Liver (tissue), 9 donors: ENCODE measurements around the gene FKBP1A. TPM values are rescaled to one million over a fixed set of nuclear protein-coding genes. Genes with fewer than 3 reads are reported as not detected.

Source experiments
- DNase-seq: peaks from one replicate; pipeline ENCODE4 v3.0.0-alpha.2; 2017; ENCODE audit warnings: low spot score
- H3K27ac ChIP-seq, 2 donors: one replicate each; pipeline ENCODE4 v1.7.0; 2013; ENCODE audit warnings: inconsistent platforms in 2 of 2, low read length in 2 of 2, control low read depth in 1 of 2, low read depth in 1 of 2, mild to moderate bottlenecking in 1 of 2
- H3K27me3 ChIP-seq, 4 donors: one replicate each; pipeline versions ENCODE4 v1.6.1 to v1.7.0; 2013; ENCODE audit warnings: low read length in 3 of 4, inconsistent platforms in 1 of 4, mild to moderate bottlenecking in 1 of 4, moderate library complexity in 1 of 4; ENCODE audit not compliant: control insufficient read depth in 4 of 4, insufficient read depth in 4 of 4
- H3K36me3 ChIP-seq, 4 donors: one replicate each; pipeline versions ENCODE4 v1.6.1 to v1.7.0; 2013; ENCODE audit warnings: low read length in 3 of 4, mild to moderate bottlenecking in 3 of 4, low read depth in 1 of 4, moderate library complexity in 1 of 4; ENCODE audit not compliant: control insufficient read depth in 4 of 4, insufficient read depth in 3 of 4
- H3K4me1 ChIP-seq, 4 donors: one replicate each; pipeline versions ENCODE4 v1.6.1 to v1.7.0; 2013; ENCODE audit warnings: low read length in 3 of 4, mild to moderate bottlenecking in 3 of 4, moderate library complexity in 1 of 4; ENCODE audit not compliant: control insufficient read depth in 4 of 4, insufficient read depth in 4 of 4
- H3K4me3 ChIP-seq, 3 donors: one replicate each; pipeline versions ENCODE4 v1.6.1 to v1.7.0; 2013; ENCODE audit warnings: low read length in 3 of 3, control low read depth in 1 of 3, low read depth in 1 of 3, mild to moderate bottlenecking in 1 of 3
- H3K9ac ChIP-seq, 2 donors: one replicate each; pipeline ENCODE4 v1.7.0; 2013; ENCODE audit warnings: low read length in 2 of 2, mild to moderate bottlenecking in 2 of 2, moderate library complexity in 2 of 2, control low read depth in 1 of 2, low read depth in 1 of 2
- H3K9me3 ChIP-seq, 4 donors: one replicate each; pipeline versions ENCODE4 v1.6.1 to v1.7.0; 2013; ENCODE audit warnings: low read length in 3 of 4; ENCODE audit not compliant: control insufficient read depth in 4 of 4
- ATF3 ChIP-seq: IDR thresholded peaks from 2 replicates; pipeline ENCODE4 v1.6.1; 2016; ENCODE audit warnings: antibody characterized with exemption
- CTCF ChIP-seq: fragments of 150-350 bp; IDR thresholded peaks from 2 replicates; pipeline ENCODE4 v1.5.1; 2017; ENCODE audit warnings: improper control_type of control experiment, low read depth, low read length; ENCODE audit not compliant: missing input control
- EGR1 ChIP-seq, 2 donors: IDR thresholded peaks; 2 replicates each; pipeline ENCODE4 v1.6.1; 2016 to 2018; ENCODE audit warnings: antibody characterized with exemption in 2 of 2, low read depth in 2 of 2
- FOXA1 ChIP-seq: IDR thresholded peaks from 2 replicates; pipeline ENCODE4 v1.6.1; 2016; ENCODE audit warnings: antibody characterized with exemption
- GABPA ChIP-seq, 2 donors: IDR thresholded peaks in 1 of 2; conservative IDR thresholded peaks in 1 of 2; 2 replicates each; pipeline ENCODE4 v1.6.1; 2016; ENCODE audit warnings: antibody characterized with exemption in 2 of 2, mild to moderate bottlenecking in 1 of 2, moderate library complexity in 1 of 2
- HNF4A ChIP-seq, 2 donors: conservative IDR thresholded peaks; 2 replicates each; pipeline ENCODE4 v1.6.1; 2016; ENCODE audit warnings: antibody characterized with exemption in 2 of 2, mild to moderate bottlenecking in 2 of 2
- HNF4G ChIP-seq: IDR thresholded peaks from 2 replicates; pipeline ENCODE4 v1.6.1; 2016; ENCODE audit warnings: antibody characterized with exemption
- JUND ChIP-seq, 2 donors: IDR thresholded peaks; 2 replicates each; pipeline ENCODE4 v1.6.1; 2016; ENCODE audit warnings: antibody characterized with exemption in 2 of 2
- MAX ChIP-seq: IDR thresholded peaks from 2 replicates; pipeline ENCODE4 v1.6.1; 2016; ENCODE audit warnings: antibody characterized with exemption
- NR2F2 ChIP-seq: IDR thresholded peaks from 2 replicates; pipeline ENCODE4 v1.6.1; 2016; ENCODE audit warnings: antibody characterized with exemption
- RXRA ChIP-seq, 2 donors: IDR thresholded peaks; 2 replicates each; pipeline ENCODE4 v1.6.1; 2017 to 2018; ENCODE audit warnings: antibody characterized with exemption in 2 of 2, mild to moderate bottlenecking in 1 of 2
- SP1 ChIP-seq: IDR thresholded peaks from 2 replicates; pipeline ENCODE4 v1.6.1; 2018; ENCODE audit warnings: antibody characterized with exemption, mild to moderate bottlenecking
- TAF1 ChIP-seq: conservative IDR thresholded peaks from 2 replicates; pipeline ENCODE4 v1.6.1; 2016; ENCODE audit warnings: antibody characterized with exemption, mild to moderate bottlenecking
- YY1 ChIP-seq: IDR thresholded peaks from 2 replicates; pipeline ENCODE4 v1.6.1; 2016; ENCODE audit warnings: antibody characterized with exemption, mild to moderate bottlenecking
- WGBS: extraction: QIAGEN DNeasy Blood & Tissue Kit; methylation state at CpG from one replicate; pipeline ENCODE4 v1.1.7; 2013; 5-methylcytosine and 5-hydroxymethylcytosine counted together
- polyA plus RNA-seq, 2 donors: library from polyadenylated mRNA; stranded (reverse) in 1 of 2; unstranded in 1 of 2; fragments of 200-250 nt in 1 of 2; fragments of >200 nt in 1 of 2; fragmentation: Nextera tagmentation in 1 of 2; extraction: Ambion mirVana in 1 of 2; gene quantifications; one replicate each; pipeline versions ENCODE4 v1.2.1 to v1.2.3, GENCODE V29; 2013 to 2015
- total RNA-seq, 2 donors: library from RNA; depleted of rRNA; stranded (reverse); fragments of >200 nt; gene quantifications; one replicate each; pipeline ENCODE4 v1.2.3, GENCODE V29; 2014
- TF ChIP-seq, protein P1 (sequence below): IDR thresholded peaks from 2 replicates; pipeline ENCODE4 v1.6.1; 2016; ENCODE audit warnings: antibody characterized with exemption
- donor health status: healthy.
- donor health status: healthy.
- donor health status: healthy.
- donor health status: healthy.
- donor health status: healthy.

FKBP1A gene
- total and polyA plus RNA-seq, 4 donors: 49.3 to 114 (median 76.9) TPM

DNA sequence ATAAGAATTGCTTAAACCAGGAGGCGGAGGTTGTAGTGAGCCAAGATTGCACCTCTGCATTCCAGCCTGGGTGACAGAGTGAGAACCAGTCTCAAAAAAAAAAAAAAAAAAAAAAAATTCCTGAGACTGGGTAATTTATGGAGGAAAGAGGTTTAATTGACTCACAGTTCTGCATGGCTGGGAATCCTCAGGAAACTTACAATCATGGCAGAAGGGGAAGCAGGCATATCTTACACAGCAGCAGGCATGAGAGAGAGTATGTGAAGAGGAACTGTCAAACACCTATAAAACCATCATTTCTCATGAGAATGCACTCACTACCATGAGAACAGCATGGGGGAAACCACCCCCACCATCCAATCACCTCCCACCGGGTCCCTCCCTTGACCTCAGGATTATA, 1.8 kb upstream of the FKBP1A start:
- no peak overlapping the region for H3K27ac ChIP-seq

DNA sequence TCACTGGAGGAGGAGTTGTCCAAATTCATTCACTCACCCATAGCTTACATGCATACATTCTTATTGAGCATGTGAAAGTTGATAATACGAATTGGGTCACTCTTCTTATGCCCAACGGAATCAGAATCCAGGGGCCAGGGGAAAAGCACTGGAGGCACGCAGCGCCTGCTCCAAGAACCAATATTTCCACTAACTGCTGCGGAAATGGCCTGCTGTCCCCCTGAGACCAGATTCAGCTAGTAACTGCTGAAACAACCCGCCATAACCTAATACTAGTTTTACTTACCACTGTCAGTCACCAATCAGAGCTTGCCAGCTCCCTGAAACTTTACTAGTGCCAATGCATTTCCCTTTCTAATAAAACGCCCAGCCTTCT, 641 bp upstream of the FKBP1A start:
- Histone ChIP-seq H3K27ac (peak overlapping the region; percentile 81 to 83), H3K9ac (peak overlapping the region in 1 of 2 donors; percentile 42), H3K27me3 (no peaks in the 10 kb centered on the region), H3K4me1 (peaks cover 3 to 43% (median 26%) of the 10 kb centered on the region in 4 donors), H3K9me3 (no peaks in the 10 kb centered on the region), H3K4me3 (peak overlapping the region; percentile 89 to 97 (median 91)), H3K36me3 (no peaks in the 10 kb centered on the region)
- WGBS: 69% methylated on average over 7 of the region's 7 CpGs
- TF ChIP-seq GABPA (IDR thresholded peaks at IDR 0.05 in 1 of 2, conservative IDR thresholded peaks at IDR 0.05 in 1 of 2): no peak
- TF ChIP-seq RXRA (IDR thresholded peaks at IDR 0.05): no peak
- no peak for TF ChIP-seq FOXA1
- TF ChIP-seq, protein P1, sequence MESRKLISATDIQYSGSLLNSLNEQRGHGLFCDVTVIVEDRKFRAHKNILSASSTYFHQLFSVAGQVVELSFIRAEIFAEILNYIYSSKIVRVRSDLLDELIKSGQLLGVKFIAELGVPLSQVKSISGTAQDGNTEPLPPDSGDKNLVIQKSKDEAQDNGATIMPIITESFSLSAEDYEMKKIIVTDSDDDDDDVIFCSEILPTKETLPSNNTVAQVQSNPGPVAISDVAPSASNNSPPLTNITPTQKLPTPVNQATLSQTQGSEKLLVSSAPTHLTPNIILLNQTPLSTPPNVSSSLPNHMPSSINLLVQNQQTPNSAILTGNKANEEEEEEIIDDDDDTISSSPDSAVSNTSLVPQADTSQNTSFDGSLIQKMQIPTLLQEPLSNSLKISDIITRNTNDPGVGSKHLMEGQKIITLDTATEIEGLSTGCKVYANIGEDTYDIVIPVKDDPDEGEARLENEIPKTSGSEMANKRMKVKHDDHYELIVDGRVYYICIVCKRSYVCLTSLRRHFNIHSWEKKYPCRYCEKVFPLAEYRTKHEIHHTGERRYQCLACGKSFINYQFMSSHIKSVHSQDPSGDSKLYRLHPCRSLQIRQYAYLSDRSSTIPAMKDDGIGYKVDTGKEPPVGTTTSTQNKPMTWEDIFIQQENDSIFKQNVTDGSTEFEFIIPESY: no peak
- no peak for DNase-seq

More for the DNA sequence above, 1.8 kb upstream of the FKBP1A start:
- H3K9me3 ChIP-seq: no peaks in the 10 kb centered on the region
- DNase-seq: no peak
- TF ChIP-seq RXRA (IDR thresholded peaks at IDR 0.05) (no peak), MAX (no peak), NR2F2 (no peak), CTCF (no peak), EGR1 (IDR thresholded peaks at IDR 0.05; ENCODE audit: low read depth in 2 of 2) (no peak), JUND (IDR thresholded peaks at IDR 0.05) (no peak), SP1 (no peak), HNF4G (no peak), HNF4A (conservative IDR thresholded peaks at IDR 0.05) (no peak), TAF1 (no peak)
- TF ChIP-seq, protein P1: no peak
- H3K4me1 ChIP-seq: peaks cover 4 to 36% (median 24%) of the 10 kb centered on the region in 4 donors
- no peak overlapping the region for H3K4me3 ChIP-seq
- no peak overlapping the region for H3K9ac ChIP-seq
- 65% methylated on average over 2 of the region's 2 CpGs for WGBS
- no peaks in the 10 kb centered on the region for H3K36me3 ChIP-seq
- H3K27me3 ChIP-seq: no peaks in the 10 kb centered on the region

GRCh38 chr20:1392443-1392692, 486 bp downstream of the FKBP1A start:
- Histone ChIP-seq H3K27ac (peak overlapping the region; percentile 81 to 83), H3K9ac (peak overlapping the region; percentile 66 to 91), H3K4me3 (peak overlapping the region; percentile 87 to 97 (median 91)), H3K36me3 (no peaks in the 10 kb centered on the region), H3K27me3 (no peaks in the 10 kb centered on the region), H3K4me1 (peaks cover 3 to 46% (median 26%) of the 10 kb centered on the region in 4 donors), H3K9me3 (no peaks in the 10 kb centered on the region)
- no peak for DNase-seq
- WGBS: 0% methylated on average over 13 of the region's 13 CpGs
- TF ChIP-seq YY1 (no peak), NR2F2 (peak; percentile 6), ATF3 (no peak)
